Right cardiac atrium (tissue), 5 donors: Measurements from ENCODE around the gene TMEM95. TPM values are rescaled to one million over a fixed set of nuclear protein-coding genes. Genes with fewer than 3 reads are reported as not detected.
"Not testable (repeated sequence)": the region's sequence is repeated elsewhere in the genome, so short reads cannot be mapped to it uniquely, and the experiment has no call there.

ENCODE experiments used
- ATAC-seq, 2 donors: fragments of 200-7000 bp; cut with Tn5 transposase; one replicate each; pipeline versions ENCODE4 v1.8.0 to v1.9.1; 2020; ENCODE audit warnings: moderate library complexity in 2 of 2, mild to moderate bottlenecking in 1 of 2
- DNase-seq, 3 donors: peaks; one replicate each; pipeline ENCODE4 v3.0.0-alpha.2; 2020
- H3K27ac ChIP-seq: one replicate; pipeline ENCODE4 v1.5.1; 2013; ENCODE audit warnings: mild to moderate bottlenecking, low read length, control low read depth, moderate library complexity
- H3K27me3 ChIP-seq: one replicate; pipeline ENCODE4 v1.6.1; 2013; ENCODE audit not compliant: control insufficient read depth, insufficient read depth
- H3K4me1 ChIP-seq: one replicate; pipeline ENCODE4 v1.6.1; 2013; ENCODE audit warnings: low read length; ENCODE audit not compliant: control insufficient read depth, insufficient read depth
- H3K4me3 ChIP-seq: one replicate; pipeline ENCODE4 v1.5.1; 2013; ENCODE audit warnings: low read length, control low read depth
- H3K9me3 ChIP-seq: one replicate; pipeline ENCODE4 v1.6.1; 2013; ENCODE audit warnings: low read length; ENCODE audit not compliant: control insufficient read depth
- WGBS: extraction: QIAGEN DNeasy Blood & Tissue Kit; methylation state at CpG from one replicate; pipeline ENCODE4 v1.1.7; 2013; 5-methylcytosine and 5-hydroxymethylcytosine counted together
- intact Hi-C, 4 donors: fragments of 100-400 bp; cut with DNase I; formaldehyde crosslinking; loops; one replicate each; pipeline versions ENCODE4 v1.11.0 to v1.14.0; 2022 to 2023
- polyA plus RNA-seq: library from polyadenylated mRNA; stranded (reverse); fragments of 200-250 nt; gene quantifications from one replicate; pipeline ENCODE4 v1.2.3, GENCODE V29; 2013
- total RNA-seq, 4 donors: library from RNA; stranded (reverse); fragmentation: NEBNext Ultra II Directional; extraction: Animal tissue kit (Norgen Biotek cat#: 25700); gene quantifications; one replicate each; pipeline ENCODE4 v1.2.1, GENCODE V29; 2021
- donor health status: healthy with polysubstance abuse.
- donor health status: DM: no; HTN: yes; CAD: no.
- donor health status: DM: no; HTN: no; CAD: no.
- donor health status: DM: no; HTN: yes; CAD: no; lungs with severe emphysema.
- donor health status: DM: yes; HTN: yes; CAD: no.

Gene TMEM95
- total and polyA plus RNA-seq, 5 donors: not detected

DNA sequence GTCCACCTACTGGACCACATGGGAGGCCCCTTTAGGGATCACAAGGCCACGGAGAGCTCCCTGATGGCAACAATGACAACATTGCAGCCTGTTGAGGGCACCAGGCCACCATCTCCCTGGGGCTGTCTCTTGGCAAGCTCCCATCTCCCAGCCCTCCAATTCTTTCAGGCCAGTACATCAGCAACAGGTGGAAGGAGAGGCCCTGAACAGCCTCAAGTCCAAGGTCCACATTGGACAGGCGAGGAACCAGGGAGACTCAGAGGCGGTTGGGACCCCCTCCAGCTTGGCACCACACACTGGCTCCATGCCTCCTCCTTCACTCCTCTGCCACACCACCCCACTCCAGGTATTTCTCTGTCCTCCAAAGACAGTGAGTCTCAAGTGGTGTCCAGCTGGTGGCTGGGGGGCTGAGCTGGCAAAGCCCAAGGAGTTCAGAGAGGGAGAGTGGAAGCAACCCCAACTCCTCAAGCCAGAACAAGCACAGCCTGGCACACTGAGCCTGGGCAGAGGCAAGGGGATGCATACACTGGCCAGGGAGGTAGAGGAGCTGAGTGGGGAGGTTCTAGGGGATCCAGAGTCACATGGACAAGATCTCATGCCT is 19.9 kb upstream of the TMEM95 start:
- DNase-seq: peak in 1 of 3 donors; percentile 30
- Histone ChIP-seq H3K4me1 (no peaks in the 10 kb centered on the region), H3K9me3 (no peaks in the 10 kb centered on the region), H3K4me3 (no peak overlapping the region), H3K27ac (no peak overlapping the region), H3K27me3 (no peaks in the 10 kb centered on the region)
- intact Hi-C loops: no loop called here
- no peak for ATAC-seq
- 90% methylated on average over 3 of the region's 3 CpGs for WGBS

DNA sequence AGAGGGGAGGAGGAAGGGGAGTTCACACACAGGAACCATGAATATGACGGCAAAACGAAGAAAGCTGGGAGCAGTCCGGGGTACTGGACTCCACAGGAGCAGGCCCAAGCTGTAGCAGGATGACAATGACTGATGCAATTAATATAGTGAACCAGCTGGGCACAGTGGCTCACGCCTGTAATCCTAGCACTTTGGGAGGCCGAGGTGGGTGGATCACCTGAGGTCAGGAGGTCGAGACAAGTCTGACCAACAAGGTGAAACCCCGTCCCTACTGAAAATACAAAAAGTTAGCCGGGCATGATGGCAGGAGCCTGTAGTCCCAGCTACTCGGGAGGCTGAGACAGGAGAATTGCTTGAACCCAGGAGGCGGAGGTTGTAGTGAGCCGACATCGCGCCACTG is 19.2 kb upstream of the TMEM95 start:
- H3K27me3 ChIP-seq, H3K9me3 ChIP-seq, H3K27ac ChIP-seq, H3K4me3 ChIP-seq, H3K4me1 ChIP-seq, ATAC-seq, intact Hi-C loops, DNase-seq: not testable (repeated sequence)
- 83% methylated on average over 13 of the region's 13 CpGs for WGBS

DNA sequence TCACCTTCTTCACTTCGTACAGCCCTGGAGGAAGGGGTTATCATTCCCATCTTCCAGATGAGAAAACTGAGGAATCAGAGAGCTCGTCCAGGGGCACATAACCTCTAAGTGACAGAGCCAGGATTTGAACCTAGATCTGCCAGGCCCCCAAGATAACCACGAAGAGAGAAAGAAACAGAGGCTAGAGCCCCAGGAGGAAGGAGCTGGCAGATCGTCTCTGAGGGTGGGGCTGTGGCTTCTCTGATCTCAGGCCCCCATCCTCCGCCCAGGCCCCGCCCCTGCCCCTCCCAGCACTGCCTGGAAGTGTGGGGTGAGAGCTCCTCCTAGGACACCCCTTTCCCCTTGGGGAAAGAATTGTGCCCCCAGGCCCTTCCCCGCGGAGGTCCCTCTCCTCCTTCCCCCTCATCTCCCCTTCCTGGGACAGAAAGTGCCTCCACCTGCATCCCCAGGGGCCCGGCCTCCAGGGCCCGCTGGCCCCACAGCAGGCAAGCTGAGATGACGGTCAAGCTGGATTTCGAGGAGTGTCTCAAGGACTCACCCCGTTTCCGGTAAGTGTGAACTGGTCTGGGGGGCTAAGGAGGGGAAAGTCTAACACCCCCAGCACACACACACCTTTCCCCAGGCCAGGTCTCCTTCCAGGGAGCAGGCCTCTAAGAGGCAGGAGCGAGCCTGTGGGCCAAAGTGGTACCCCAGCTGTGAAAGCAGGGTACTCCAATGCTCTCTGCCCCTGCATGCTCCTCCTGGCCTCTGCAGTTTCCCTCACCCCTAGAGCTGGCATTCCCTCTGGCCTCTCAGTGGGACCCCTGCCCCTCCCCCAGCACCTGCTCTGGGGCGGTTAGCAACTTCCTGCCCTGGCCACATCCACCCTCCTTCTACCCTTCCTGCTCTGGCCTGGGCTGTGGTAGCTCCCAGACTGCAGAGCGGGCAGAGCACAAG is 18.4 kb upstream of the TMEM95 start, which contains the start of gene ACAP1:
Gene ACAP1, plus strand, starts transcription at position 290 of the 936 bp plus-strand sequence. Its CDS starts 206 bp downstream, at position 496.
- intact Hi-C loops: no loop called here
- Histone ChIP-seq H3K4me1 (no peaks in the 10 kb centered on the region), H3K27me3 (no peaks in the 10 kb centered on the region), H3K9me3 (no peaks in the 10 kb centered on the region), H3K27ac (no peak within 1 kb of the TSS), H3K4me3 (no peak within 1 kb of the TSS)
- ATAC-seq (peak; percentile 33 to 54), DNase-seq (peak in 2 of 3 donors; percentile 75 to 83)
- 47% methylated on average over 17 of the region's 17 CpGs for WGBS

DNA sequence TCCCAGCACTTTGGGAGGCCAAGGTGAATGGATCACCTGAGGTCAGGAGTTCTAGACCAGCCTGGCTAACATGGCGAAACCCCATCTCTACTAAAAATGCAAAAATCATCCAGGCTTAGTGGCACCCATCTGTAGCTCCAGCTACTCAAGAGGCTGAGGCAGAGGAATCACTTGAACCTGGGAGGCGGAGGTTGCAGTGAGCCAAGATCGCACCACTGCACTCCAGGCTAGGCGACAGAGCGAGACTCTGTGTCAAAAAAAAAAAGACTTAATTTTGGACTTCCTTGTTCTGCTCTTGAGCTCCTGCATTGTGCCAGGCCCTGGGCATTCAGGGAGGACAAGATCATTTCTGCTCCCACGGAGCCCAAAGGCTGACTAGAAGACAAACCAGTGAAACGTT is 17.4 kb upstream of the TMEM95 start:
- H3K27me3 ChIP-seq, H3K4me1 ChIP-seq, H3K27ac ChIP-seq, H3K9me3 ChIP-seq, ATAC-seq, intact Hi-C loops, H3K4me3 ChIP-seq, DNase-seq: not testable (repeated sequence)
- WGBS: 72% methylated on average over 7 of the region's 7 CpGs

DNA sequence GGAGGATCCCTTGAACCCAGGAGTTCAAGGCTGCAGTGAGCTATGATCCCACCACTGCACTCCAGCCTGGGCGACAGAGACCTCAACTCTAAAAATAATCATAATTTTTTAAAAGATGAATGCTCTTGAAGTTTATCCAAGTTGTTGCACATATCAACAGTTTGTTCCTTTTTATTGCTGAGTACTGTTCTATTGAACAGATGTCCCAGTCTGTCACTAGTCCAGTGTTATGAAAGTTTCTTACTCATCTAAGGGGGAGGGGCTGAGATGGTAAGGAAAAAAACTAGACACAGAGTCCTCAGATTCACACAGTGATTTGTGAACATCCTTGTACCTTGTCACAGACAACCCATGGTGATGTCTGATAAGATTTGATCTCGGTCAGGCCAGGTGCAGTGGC is 14.8 kb upstream of the TMEM95 start:
- Histone ChIP-seq H3K4me3 (no peak overlapping the region), H3K4me1 (no peaks in the 10 kb centered on the region), H3K27me3 (no peaks in the 10 kb centered on the region), H3K27ac (no peak overlapping the region), H3K9me3 (no peaks in the 10 kb centered on the region)
- WGBS: 74% methylated on average over 2 of the region's 2 CpGs
- ATAC-seq (no peak), DNase-seq (no peak)
- intact Hi-C loops: loop anchor here in 2 of 4 donors (10.0 kb wide), 2 partner anchors 45 to 55 kb away; partner anchors contain the start of genes SLC2A4 (in 1 of the 2) and YBX2 (in 1 of the 2)

DNA sequence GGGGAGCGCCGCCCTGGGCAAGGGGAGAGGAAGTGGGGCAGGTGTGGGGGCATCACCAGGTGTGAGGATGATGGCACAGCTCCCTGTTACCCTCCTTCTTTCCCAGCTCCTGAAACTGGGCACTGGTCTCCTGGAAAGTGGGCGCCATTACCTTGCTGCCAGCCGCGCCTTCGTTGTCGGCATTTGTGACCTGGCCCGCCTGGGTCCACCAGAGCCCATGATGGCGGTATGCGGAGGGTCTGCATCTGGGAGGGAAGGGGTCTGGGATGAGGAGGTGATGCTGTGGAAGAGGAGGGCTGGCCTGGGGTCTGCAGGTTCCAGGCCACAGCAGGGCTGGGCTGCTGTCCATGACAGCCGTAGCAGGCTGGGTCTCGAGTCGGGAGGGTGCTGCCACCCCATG is 13.1 kb upstream of the TMEM95 start:
- intact Hi-C loops: loop anchor here in 2 of 4 donors (10.0 kb wide), 2 partner anchors 47 to 57 kb away; partner anchors contain the start of genes SLC2A4 (in 1 of the 2) and YBX2 (in 1 of the 2)
- ATAC-seq: no peak
- H3K27me3 ChIP-seq: no peaks in the 10 kb centered on the region
- H3K27ac ChIP-seq: no peak overlapping the region
- no peak for DNase-seq
- no peaks in the 10 kb centered on the region for H3K4me1 ChIP-seq
- 91% methylated on average over 13 of the region's 13 CpGs for WGBS
- no peak overlapping the region for H3K4me3 ChIP-seq
- no peaks in the 10 kb centered on the region for H3K9me3 ChIP-seq

DNA sequence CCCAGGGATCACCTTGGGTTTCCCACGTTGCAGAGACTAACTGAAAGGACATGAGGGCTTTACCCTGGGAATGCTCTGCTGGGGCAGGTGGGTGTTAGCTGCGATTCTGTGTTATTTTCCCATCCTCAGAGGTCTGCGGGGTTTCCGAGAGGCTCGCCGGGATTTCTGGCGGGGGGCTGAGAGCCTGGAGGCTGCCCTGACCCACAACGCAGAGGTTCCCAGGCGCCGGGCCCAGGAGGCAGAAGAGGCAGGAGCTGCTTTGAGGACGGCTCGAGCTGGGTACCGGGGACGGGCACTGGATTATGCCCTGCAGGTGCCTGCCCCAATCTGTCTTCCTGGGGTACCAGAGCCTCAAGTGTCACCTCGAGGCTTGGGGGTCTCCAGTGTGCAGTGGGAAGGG is 11.7 kb upstream of the TMEM95 start:
- 76% methylated on average over 15 of the region's 15 CpGs for WGBS
- H3K27me3 ChIP-seq: no peaks in the 10 kb centered on the region
- ATAC-seq (no peak), DNase-seq (peak in 1 of 3 donors; percentile 33)
- no peak overlapping the region for H3K4me3 ChIP-seq
- intact Hi-C loops: loop anchor here in 2 of 4 donors (10.0 kb wide), 2 partner anchors 48 to 58 kb away; partner anchors contain the start of genes SLC2A4 (in 1 of the 2) and YBX2 (in 1 of the 2)
- no peaks in the 10 kb centered on the region for H3K4me1 ChIP-seq
- H3K27ac ChIP-seq: no peak overlapping the region
- no peaks in the 10 kb centered on the region for H3K9me3 ChIP-seq

DNA sequence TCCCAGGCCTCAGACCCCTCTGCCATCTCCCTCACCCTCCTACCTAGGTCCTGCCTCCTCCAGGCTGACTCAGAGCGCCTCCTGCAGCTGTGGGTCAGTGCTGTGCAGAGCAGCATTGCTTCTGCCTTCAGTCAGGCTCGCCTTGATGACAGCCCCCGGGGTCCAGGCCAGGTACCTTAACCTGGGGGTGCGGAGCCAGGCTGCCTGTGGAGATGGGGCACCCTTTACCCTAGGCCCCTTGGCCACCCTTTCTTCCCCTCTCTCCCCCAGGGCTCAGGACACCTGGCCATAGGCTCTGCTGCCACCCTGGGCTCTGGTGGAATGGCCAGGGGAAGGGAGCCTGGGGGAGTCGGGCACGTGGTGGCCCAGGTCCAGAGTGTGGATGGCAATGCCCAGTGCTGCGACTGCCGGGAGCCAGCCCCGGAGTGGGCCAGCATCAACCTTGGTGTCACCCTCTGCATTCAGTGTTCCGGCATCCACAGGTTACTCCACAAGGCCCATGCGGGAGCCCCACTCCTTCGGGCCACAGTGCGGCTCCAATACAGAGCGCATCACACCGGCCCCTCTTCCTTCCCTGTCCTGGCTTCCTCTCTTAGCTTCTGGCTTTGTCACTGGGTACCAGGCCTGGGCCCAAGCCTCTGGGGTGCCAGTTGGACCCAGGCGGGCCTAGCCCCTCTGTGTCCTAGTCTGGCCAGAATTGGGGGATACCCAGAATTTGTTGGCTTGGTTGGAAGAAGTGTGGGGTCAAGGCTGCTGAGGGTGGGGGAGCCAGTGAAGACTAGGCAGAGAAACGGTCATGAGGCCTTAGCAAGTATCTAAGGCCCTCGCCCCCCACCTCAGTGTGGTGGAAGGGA is 8.0 kb upstream of the TMEM95 start:
- ATAC-seq (no peak), DNase-seq (no peak)
- WGBS: 72% methylated on average over 18 of the region's 18 CpGs
- no peaks in the 10 kb centered on the region for H3K4me1 ChIP-seq
- H3K27me3 ChIP-seq: no peaks in the 10 kb centered on the region
- H3K9me3 ChIP-seq: no peaks in the 10 kb centered on the region
- intact Hi-C loops: loop anchor here in 3 of 4 donors (5.0 to 10.0 kb wide), 3 partner anchors 52 to 135 kb away; partner anchors contain the start of genes POLR2A (in 1 of the 3), SLC2A4 (in 1 of the 3), SLC35G6 (in 1 of the 3) and YBX2 (in 1 of the 3)
- H3K27ac ChIP-seq: no peak overlapping the region
- no peak overlapping the region for H3K4me3 ChIP-seq

DNA sequence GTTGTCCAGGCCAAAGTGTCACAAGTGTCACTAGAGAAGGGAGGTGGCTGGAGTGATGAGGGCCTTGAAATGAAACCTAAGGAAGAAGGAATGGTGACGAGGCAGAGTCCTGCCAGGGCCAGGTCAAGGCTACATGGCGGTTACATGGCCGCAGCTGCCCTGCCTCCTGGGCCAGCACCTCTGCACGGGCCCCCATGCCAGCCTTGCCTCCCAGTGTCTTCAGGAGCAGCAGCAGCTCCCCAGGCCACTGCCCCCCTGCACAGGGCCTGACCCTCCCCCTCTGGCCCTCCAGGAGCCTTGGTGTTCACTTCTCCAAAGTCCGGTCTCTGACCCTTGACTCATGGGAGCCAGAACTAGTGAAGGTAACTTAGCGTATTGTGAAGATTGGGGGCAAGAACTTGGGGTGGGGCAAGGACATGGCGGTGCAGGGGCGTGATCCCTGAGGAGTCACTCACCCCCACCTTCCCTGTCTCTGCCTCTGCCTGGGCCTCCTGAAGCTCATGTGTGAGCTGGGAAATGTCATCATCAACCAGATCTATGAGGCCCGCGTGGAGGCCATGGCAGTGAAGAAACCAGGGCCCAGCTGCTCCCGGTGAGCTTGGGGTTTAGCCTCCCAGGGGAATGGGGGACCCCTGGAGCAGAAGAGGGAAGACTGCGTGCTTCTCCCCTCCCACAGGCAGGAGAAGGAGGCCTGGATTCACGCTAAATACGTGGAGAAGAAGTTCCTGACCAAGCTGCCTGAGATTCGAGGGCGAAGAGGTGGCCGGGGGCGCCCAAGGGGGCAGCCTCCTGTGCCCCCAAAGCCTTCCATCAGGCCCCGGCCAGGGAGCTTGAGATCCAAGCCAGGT is 7.1 kb upstream of the TMEM95 start:
- DNase-seq (no peak), ATAC-seq (no peak)
- Histone ChIP-seq H3K27ac (no peak overlapping the region), H3K4me1 (no peaks in the 10 kb centered on the region), H3K4me3 (no peak overlapping the region), H3K27me3 (no peaks in the 10 kb centered on the region), H3K9me3 (no peaks in the 10 kb centered on the region)
- intact Hi-C loops: loop anchor here in 3 of 4 donors (5.0 to 10.0 kb wide), 3 partner anchors 53 to 134 kb away; partner anchors contain the start of genes POLR2A (in 1 of the 3), SLC2A4 (in 1 of the 3), SLC35G6 (in 1 of the 3) and YBX2 (in 1 of the 3)
- 64% methylated on average over 19 of the region's 19 CpGs for WGBS
